ENCODE measurements around the gene DDIT3. TPM values are rescaled to one million over a fixed set of nuclear protein-coding genes. Genes with fewer than 3 reads are reported as not detected.

DDIT3 gene
- total RNA-seq, 2 experiments from 2014 or later, result 32.3 to 42.7 TPM

- no peak overlapping the region for H3K27ac ChIP-seq (ENCODE audit: low read depth, low read length, poor library complexity, severe bottlenecking)
- POLR2A ChIA-PET, result interaction anchor here (0.7 kb wide), 1 partner anchor 179 kb away, joined by 3 read pairs; no protein-coding TSS in a partner anchor
- no TSS peak for BruUV-seq (replicated peaks)
These were observed 34.1 kb upstream of the DDIT3 start for GRCh38 chr12:57554453-57554852.

GRCh38 chr12:57553343-57554202 is 33.3 kb upstream of the DDIT3 start:
- no peaks in the 10 kb centered on the region for H3K9me3 ChIP-seq (ENCODE audit: low read length)
- H3K4me1 ChIP-seq (ENCODE audit: insufficient read depth, low read length, poor library complexity, severe bottlenecking), result no peaks in the 10 kb centered on the region
- no peaks in the 10 kb centered on the region for H3K36me3 ChIP-seq (ENCODE audit: insufficient read depth, low read length)
- no peaks in the 10 kb centered on the region for H3K79me2 ChIP-seq (ENCODE audit: insufficient read depth, low read depth, low read length)
- intact Hi-C loops (cut with micrococcal nuclease; ENCODE audit: unreplicated experiment), result no loop called here
- DNase-seq (ENCODE audit: low spot score), result no peak
- H3K27ac ChIP-seq (ENCODE audit: low read depth, low read length, poor library complexity, severe bottlenecking), result no peak overlapping the region
- no TSS peak for BruUV-seq (replicated peaks)
- H2AFZ ChIP-seq (ENCODE audit: low read length), result no peak overlapping the region
- H3K9me2 ChIP-seq (ENCODE audit: insufficient read depth, low read length), result no peaks in the 10 kb centered on the region
- H3K4me3 ChIP-seq (ENCODE audit: low read depth, low read length, poor library complexity, severe bottlenecking), result no peak overlapping the region
- no peaks in the 10 kb centered on the region for H4K20me1 ChIP-seq (ENCODE audit: insufficient read depth, low read length)
- ChIA-PET CTCF (ENCODE audit: unreplicated experiment) (no interaction called here), POLR2A (interaction anchor here (0.7 kb wide), 1 partner anchor 179 kb away, joined by 3 read pairs; no protein-coding TSS in a partner anchor)
- H3K4me2 ChIP-seq (ENCODE audit: low read length), result no peak overlapping the region
- TF ChIP-seq EZH2phosphoT487 (IDR thresholded peaks at IDR 0.05; ENCODE audit: borderline replicate concordance, low read depth, low read length) (no peak), CTCF (conservative IDR thresholded peaks at IDR 0.05; ENCODE audit: low read length) (no peak)

More at GRCh38 chr12:57554453-57554852, 34.1 kb upstream of the DDIT3 start:
- intact Hi-C loops (cut with micrococcal nuclease; ENCODE audit: unreplicated experiment), result no loop called here
- Histone ChIP-seq H3K4me3 (ENCODE audit: low read depth, low read length, poor library complexity, severe bottlenecking) (no peak overlapping the region), H3K4me1 (ENCODE audit: insufficient read depth, low read length, poor library complexity, severe bottlenecking) (no peaks in the 10 kb centered on the region), H3K4me2 (ENCODE audit: low read length) (no peak overlapping the region), H4K20me1 (ENCODE audit: insufficient read depth, low read length) (no peaks in the 10 kb centered on the region), H3K36me3 (ENCODE audit: insufficient read depth, low read length) (no peaks in the 10 kb centered on the region), H3K9me2 (ENCODE audit: insufficient read depth, low read length) (no peaks in the 10 kb centered on the region), H3K79me2 (ENCODE audit: insufficient read depth, low read depth, low read length) (no peaks in the 10 kb centered on the region), H3K9me3 (ENCODE audit: low read length) (no peaks in the 10 kb centered on the region), H2AFZ (ENCODE audit: low read length) (no peak overlapping the region)
- CTCF ChIA-PET (ENCODE audit: unreplicated experiment), result no interaction called here
- DNase-seq (ENCODE audit: low spot score), result no peak
- TF ChIP-seq EZH2phosphoT487 (IDR thresholded peaks at IDR 0.05; ENCODE audit: borderline replicate concordance, low read depth, low read length) (no peak), CTCF (conservative IDR thresholded peaks at IDR 0.05; ENCODE audit: low read length) (no peak)

DNA sequence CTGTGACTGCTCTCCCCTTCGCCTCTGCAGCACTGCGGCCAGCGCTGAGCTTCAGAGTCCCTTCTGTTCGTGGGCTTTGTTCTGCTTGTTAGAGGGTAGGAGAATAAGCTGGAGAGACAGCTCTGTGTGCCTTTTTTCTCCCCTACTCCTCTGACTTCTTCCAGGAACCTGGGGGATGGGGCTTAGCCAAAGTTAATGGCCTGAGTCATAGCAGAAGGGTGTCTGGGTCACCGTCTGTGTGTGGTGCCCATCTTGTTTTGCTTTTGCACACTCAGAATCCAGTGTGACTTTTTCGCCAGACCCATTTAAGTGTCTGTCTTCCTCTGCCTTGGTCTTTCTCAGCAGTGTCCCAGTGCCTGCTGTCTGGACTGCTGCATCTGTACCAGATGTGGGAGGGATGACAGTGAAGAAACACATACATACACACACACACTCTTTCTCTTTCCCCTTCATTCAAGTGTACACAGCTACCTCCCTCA is 32.6 kb upstream of the DDIT3 start:
- DNase-seq (ENCODE audit: low spot score), result no peak
- TF ChIP-seq CTCF (conservative IDR thresholded peaks at IDR 0.05; ENCODE audit: low read length) (no peak), EZH2phosphoT487 (IDR thresholded peaks at IDR 0.05; ENCODE audit: borderline replicate concordance, low read depth, low read length) (no peak)
- H3K9me2 ChIP-seq (ENCODE audit: insufficient read depth, low read length), result no peaks in the 10 kb centered on the region
- BruUV-seq (replicated peaks), result no TSS peak
- H3K36me3 ChIP-seq (ENCODE audit: insufficient read depth, low read length), result no peaks in the 10 kb centered on the region
- POLR2A ChIA-PET, result no interaction called here
- H3K79me2 ChIP-seq (ENCODE audit: insufficient read depth, low read depth, low read length), result no peaks in the 10 kb centered on the region
- H3K4me3 ChIP-seq (ENCODE audit: low read depth, low read length, poor library complexity, severe bottlenecking), result no peak overlapping the region
- no peaks in the 10 kb centered on the region for H4K20me1 ChIP-seq (ENCODE audit: insufficient read depth, low read length)
- no peaks in the 10 kb centered on the region for H3K9me3 ChIP-seq (ENCODE audit: low read length)
- intact Hi-C loops (cut with micrococcal nuclease; ENCODE audit: unreplicated experiment), result no loop called here
- CTCF ChIA-PET (ENCODE audit: unreplicated experiment), result no interaction called here
- H3K4me1 ChIP-seq (ENCODE audit: insufficient read depth, low read length, poor library complexity, severe bottlenecking), result no peaks in the 10 kb centered on the region
- H3K27ac ChIP-seq (ENCODE audit: low read depth, low read length, poor library complexity, severe bottlenecking), result no peak overlapping the region
- H2AFZ ChIP-seq (ENCODE audit: low read length), result no peak overlapping the region
- H3K4me2 ChIP-seq (ENCODE audit: low read length), result no peak overlapping the region
